SK-N-MC (cell line): ENCODE data around the gene TRABD2B.

Source experiments
- EZH2 ChIP-seq: fragments of 200-600 bp; sonication (generic); IDR thresholded peaks from one replicate; pipeline ENCODE4 v1.6.1; 2017; ENCODE audit warnings: antibody characterized with exemption
- FOXP2 ChIP-seq: optimal IDR thresholded peaks from 2 replicates; pipeline ENCODE3; 2011; ENCODE audit warnings: mild to moderate bottlenecking, moderate library complexity; ENCODE audit not compliant: insufficient read depth; ENCODE audit errors: extremely low read length, control extremely low read depth
- POLR2AphosphoS5 ChIP-seq: IDR thresholded peaks from 2 replicates; pipeline ENCODE4 v1.6.1; 2012; ENCODE audit warnings: mild to moderate bottlenecking, low read depth, low read length, borderline replicate concordance

DNA sequence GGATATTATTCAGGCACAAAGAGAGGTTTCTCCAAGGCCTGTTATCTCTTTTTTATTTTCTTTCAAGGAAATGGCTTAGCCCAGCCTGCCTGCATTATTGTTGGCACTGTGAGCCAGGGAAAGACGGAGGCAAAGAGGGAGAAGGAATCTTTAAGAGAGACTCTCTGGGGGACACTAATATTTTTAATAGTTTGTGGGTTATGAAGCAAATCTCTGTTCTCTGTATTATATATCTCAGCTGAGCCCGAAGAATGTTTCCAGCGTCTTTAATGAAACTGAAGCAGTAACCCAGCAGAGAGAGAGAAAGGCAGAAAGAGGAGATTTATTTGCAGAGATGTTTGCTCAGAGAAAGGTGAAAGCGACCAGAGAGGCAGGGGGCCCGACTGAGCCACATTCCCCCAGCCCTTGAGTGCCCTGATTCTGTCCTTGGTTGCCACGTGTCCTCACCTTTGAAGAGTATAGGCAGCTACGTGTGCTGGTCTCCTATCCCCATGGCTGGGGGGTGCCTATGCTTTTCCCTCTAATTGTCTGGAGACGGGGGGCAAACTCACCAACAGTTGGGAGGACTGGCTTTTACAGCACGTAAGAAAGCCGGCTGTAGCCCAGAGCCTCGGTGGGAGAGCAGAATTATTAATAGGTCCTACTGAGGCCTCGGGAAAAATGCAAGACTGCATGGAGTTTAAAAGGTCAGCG lies 166.4 kb downstream of the TRABD2B start:
- TF ChIP-seq POLR2AphosphoS5 (no peak), EZH2 (no peak), FOXP2 (no peak)
